HG03571 (cell line): ENCODE measurements around the gene POLR3G.

Experiments
- ATAC-seq: cut with Tn5 transposase; IDR thresholded peaks from one replicate; pipeline ENCODE4 v1.9.1; 2021; ENCODE audit not compliant: unreplicated experiment

Gene POLR3G

GRCh38 chr5:90474235-90475107, at the start of gene POLR3G, which contains the start of gene MBLAC2:
TSS of gene POLR3G (plus strand) at chr5:90474864. CDS start at chr5:90485568, 10,704 bp downstream.
TSS of gene MBLAC2 (minus strand) at chr5:90474771. CDS start at chr5:90474292, 479 bp downstream.
- peak; percentile 88 for ATAC-seq

GRCh38 chr5:90434116-90434714, 40.4 kb upstream of the POLR3G start:
- ATAC-seq = no peak

GRCh38 chr5:90437663-90438062, 37.0 kb upstream of the POLR3G start:
- ATAC-seq = no peak

- no peak for ATAC-seq
Observed at GRCh38 chr5:90438100-90438499, 36.6 kb upstream of the POLR3G start.

GRCh38 chr5:90440644-90441043, 34.0 kb upstream of the POLR3G start:
- ATAC-seq = no peak

- ATAC-seq = no peak
Observed at GRCh38 chr5:90446961-90447360, 27.7 kb upstream of the POLR3G start.

GRCh38 chr5:90461288-90461687, 13.4 kb upstream of the POLR3G start:
- no peak for ATAC-seq

GRCh38 chr5:90472783-90473395, 1.8 kb upstream of the POLR3G start:
- ATAC-seq = no peak

GRCh38 chr5:90473396-90474234, 1.0 kb upstream of the POLR3G start:
- peak; percentile 10 for ATAC-seq

GRCh38 chr5:90475436-90475980, 844 bp downstream of the POLR3G start:
- no peak for ATAC-seq

GRCh38 chr5:90476391-90476790, 1.7 kb downstream of the POLR3G start:
- no peak for ATAC-seq

- no peak for ATAC-seq
Observed at GRCh38 chr5:90477073-90477472, 2.4 kb downstream of the POLR3G start.

GRCh38 chr5:90477621-90478215, 3.1 kb downstream of the POLR3G start:
- ATAC-seq = no peak

GRCh38 chr5:90479611-90480385, 5.1 kb downstream of the POLR3G start:
- no peak for ATAC-seq

- ATAC-seq = no peak
Observed at GRCh38 chr5:90480699-90481098, 6.0 kb downstream of the POLR3G start.

GRCh38 chr5:90483206-90483605, 8.5 kb downstream of the POLR3G start:
- no peak for ATAC-seq

- ATAC-seq = no peak
Observed at GRCh38 chr5:90484540-90484939, 9.9 kb downstream of the POLR3G start.

- ATAC-seq = no peak
Observed at GRCh38 chr5:90488791-90489190, 14.1 kb downstream of the POLR3G start.

- no peak for ATAC-seq
Observed at GRCh38 chr5:90494043-90494442, 19.4 kb downstream of the POLR3G start.
